Body of pancreas (tissue), 4 donors: ENCODE measurements around the gene PHF13. TPM values are rescaled to one million over a fixed set of nuclear protein-coding genes. Genes with fewer than 3 reads are reported as not detected.

Experiments used
- ATAC-seq: fragments of 150-250 bp; one replicate; pipeline ENCODE4 v1.9.1; 2016
- DNase-seq, 4 donors: peaks; one replicate each; pipeline ENCODE4 v3.0.0-alpha.2; 2019
- H3K27ac ChIP-seq, 4 donors: fragments of 200-600 bp; sonication (generic); 1 replicate in 3 of 4; 2 replicates in 1 of 4; pipeline versions ENCODE4 v1.5.1 to v1.6.1; 2016 to 2019; ENCODE audit warnings: mild to moderate bottlenecking in 1 of 4, mixed read lengths in 1 of 4, moderate library complexity in 1 of 4
- H3K27me3 ChIP-seq, 2 donors: fragments of 200-600 bp; sonication (generic); one replicate each; pipeline ENCODE4 v1.6.0; 2016; ENCODE audit warnings: mild to moderate bottlenecking in 1 of 2
- H3K36me3 ChIP-seq, 2 donors: fragments of 200-600 bp; sonication (generic); replicated peaks in 1 of 2; 2 replicates each; pipeline ENCODE4 v1.5.1; 2016; ENCODE audit warnings: low read depth in 2 of 2; ENCODE audit not compliant: insufficient read depth in 1 of 2
- H3K4me1 ChIP-seq: fragments of 200-600 bp; sonication (generic); one replicate; pipeline ENCODE4 v1.6.0; 2016
- H3K4me3 ChIP-seq, 2 donors: fragments of 200-600 bp; sonication (generic); 1 replicate in 1 of 2; 2 replicates in 1 of 2; pipeline ENCODE4 v1.5.1; 2016 to 2019
- H3K9me3 ChIP-seq, 3 donors: fragments of 200-600 bp; sonication (generic); 1 replicate in 2 of 3; 2 replicates in 1 of 3; pipeline ENCODE4 v1.5.1; 2016
- CTCF ChIP-seq, 7 experiments: fragments of 450-650 bp in 4 of 7; fragments of 200-600 bp in 3 of 7; sonication (generic) in 3 of 7; IDR thresholded peaks; one replicate each; pipeline ENCODE4 v1.5.1; 2016 to 2019; ENCODE audit warnings: antibody characterized with exemption in 7 of 7
- POLR2A ChIP-seq, 3 donors: fragments of 450-650 bp; IDR thresholded peaks; one replicate each; pipeline ENCODE4 v1.6.1; 2016; ENCODE audit warnings: antibody characterized with exemption in 3 of 3, mild to moderate bottlenecking in 2 of 3
- WGBS, 2 donors: methylation state at CpG; one replicate each; pipeline ENCODE4 v1.1.5; 2017; 5-methylcytosine and 5-hydroxymethylcytosine counted together
- intact Hi-C: fragments of 100-400 bp; cut with DNase I; formaldehyde crosslinking; loops from one replicate; pipeline ENCODE4 v1.15.1; 2023
- total RNA-seq, 2 donors: library from RNA; depleted of rRNA; stranded (reverse); fragments of >200 nt; gene quantifications; one replicate each; pipeline ENCODE4 v1.1.0, GENCODE V29; 2016

PHF13 gene
- total RNA-seq, 2 donors from 2014 or later: 6.2 to 9.6 TPM

DNA sequence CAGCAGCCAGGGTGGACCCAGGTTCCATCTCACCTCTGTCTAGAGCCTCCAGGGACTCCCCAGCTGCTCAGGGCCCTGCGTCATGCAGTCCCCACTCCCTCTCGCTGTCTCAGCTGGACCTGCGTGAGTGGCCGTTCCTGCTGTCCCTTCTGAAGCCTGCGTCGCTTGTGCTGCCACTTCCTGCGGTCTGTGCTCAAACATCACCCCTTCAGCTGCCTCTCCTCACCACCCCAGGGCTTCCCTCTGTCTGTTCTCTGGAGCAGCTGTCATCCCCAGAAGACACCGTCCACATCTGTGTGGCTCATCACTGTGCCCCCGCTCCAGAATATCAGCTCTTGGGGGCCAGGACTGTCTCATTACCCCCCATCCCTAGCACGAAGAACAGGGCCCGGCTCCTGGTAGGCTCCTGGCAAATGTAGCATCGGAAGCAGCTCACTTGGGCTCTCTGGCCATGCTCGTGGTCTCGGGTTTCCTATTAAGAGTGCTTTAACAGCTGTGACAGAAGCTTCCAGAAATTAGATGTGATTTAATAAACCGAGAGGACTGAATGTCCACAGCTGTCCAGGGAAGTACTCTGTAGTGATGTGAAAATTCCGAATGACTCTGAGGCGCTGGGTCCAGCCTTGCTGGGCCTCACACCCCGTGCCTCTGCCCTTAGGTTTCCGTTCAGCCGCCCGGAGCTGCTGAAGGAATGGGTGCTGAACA, 14.5 kb downstream of the PHF13 start:
- Histone ChIP-seq H3K27me3 (no peaks in the 10 kb centered on the region), H3K9me3 (no peaks in the 10 kb centered on the region), H3K27ac (no peak overlapping the region), H3K36me3 (peaks cover 1 to 3% of the 10 kb centered on the region in 2 donors), H3K4me1 (peaks cover 27% of the 10 kb centered on the region), H3K4me3 (no peak overlapping the region)
- TF ChIP-seq POLR2A (IDR thresholded peaks at IDR 0.05) (no peak), CTCF (IDR thresholded peaks at IDR 0.05) (no peak)
- DNase-seq (no peak), ATAC-seq (no peak)
- WGBS, 2 donors: 90 to 92% methylated on average over 17 to 21 of the region's 21 CpGs
- intact Hi-C loops: no loop called here

DNA sequence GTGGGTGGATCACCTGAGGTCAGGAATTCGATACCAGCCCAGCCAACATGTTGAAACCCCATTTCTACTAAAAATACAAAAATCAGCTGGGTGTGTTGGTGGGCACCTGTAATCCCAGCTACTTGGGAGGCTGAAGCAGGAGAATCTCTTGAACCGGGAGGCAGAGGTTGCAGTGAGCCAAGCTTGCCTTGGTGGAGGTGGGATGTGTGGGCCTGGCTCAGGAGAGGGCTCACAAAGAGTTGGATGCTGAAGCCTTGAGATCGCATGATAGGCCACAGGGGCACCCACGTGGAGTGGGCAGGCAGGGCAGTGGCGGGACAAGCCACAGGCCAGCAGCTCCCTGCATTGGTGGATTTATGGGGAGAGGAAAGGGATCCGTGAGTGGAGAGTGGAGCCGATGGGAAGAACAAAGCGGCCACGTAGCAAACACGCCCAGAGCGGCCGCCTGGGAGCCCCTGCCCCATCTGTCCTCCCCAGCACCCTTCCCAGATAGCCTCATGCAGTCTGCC, 15.5 kb downstream of the PHF13 start:
- intact Hi-C loops: no loop called here
- H3K27me3 ChIP-seq: no peaks in the 10 kb centered on the region
- DNase-seq: no peak
- H3K4me1 ChIP-seq: peaks cover 27% of the 10 kb centered on the region
- H3K9me3 ChIP-seq: no peaks in the 10 kb centered on the region
- TF ChIP-seq CTCF (IDR thresholded peaks at IDR 0.05) (no peak), POLR2A (IDR thresholded peaks at IDR 0.05) (no peak)
- H3K27ac ChIP-seq: no peak overlapping the region
- WGBS, 2 donors: 90 to 92% methylated on average over 12 of the region's 12 CpGs
- peaks cover 3 to 6% of the 10 kb centered on the region in 2 donors for H3K36me3 ChIP-seq
- ATAC-seq: no peak
- H3K4me3 ChIP-seq: no peak overlapping the region

DNA sequence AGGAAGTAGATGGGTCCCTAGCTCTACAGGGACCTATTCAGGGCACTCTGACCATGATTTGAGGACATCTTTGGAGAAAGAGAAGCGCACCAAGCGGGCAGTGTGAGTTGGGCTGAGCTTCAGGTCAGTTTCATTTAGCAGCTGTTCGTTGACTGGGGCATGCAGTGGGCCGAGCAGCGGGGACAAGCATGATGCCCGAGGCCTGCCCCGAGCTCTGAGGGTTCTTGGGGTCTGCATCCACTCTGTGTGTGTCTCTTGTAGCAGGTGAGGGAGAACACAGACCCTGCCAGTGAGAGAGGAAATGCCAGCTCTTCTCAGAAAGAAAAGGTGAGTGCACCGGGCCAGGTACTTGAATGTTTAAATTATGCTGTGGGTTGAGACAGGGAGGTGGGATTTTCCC, 16.5 kb downstream of the PHF13 start:
- Histone ChIP-seq H3K27ac (no peak overlapping the region), H3K9me3 (no peaks in the 10 kb centered on the region), H3K4me3 (no peak overlapping the region), H3K4me1 (peaks cover 29% of the 10 kb centered on the region), H3K27me3 (no peaks in the 10 kb centered on the region), H3K36me3 (peaks cover 3 to 6% of the 10 kb centered on the region in 2 donors)
- no peak for DNase-seq
- ATAC-seq: no peak
- intact Hi-C loops: no loop called here
- WGBS, 2 donors: 76 to 92% methylated on average over 8 of the region's 8 CpGs
- TF ChIP-seq CTCF (IDR thresholded peaks at IDR 0.05) (no peak), POLR2A (IDR thresholded peaks at IDR 0.05) (no peak)

DNA sequence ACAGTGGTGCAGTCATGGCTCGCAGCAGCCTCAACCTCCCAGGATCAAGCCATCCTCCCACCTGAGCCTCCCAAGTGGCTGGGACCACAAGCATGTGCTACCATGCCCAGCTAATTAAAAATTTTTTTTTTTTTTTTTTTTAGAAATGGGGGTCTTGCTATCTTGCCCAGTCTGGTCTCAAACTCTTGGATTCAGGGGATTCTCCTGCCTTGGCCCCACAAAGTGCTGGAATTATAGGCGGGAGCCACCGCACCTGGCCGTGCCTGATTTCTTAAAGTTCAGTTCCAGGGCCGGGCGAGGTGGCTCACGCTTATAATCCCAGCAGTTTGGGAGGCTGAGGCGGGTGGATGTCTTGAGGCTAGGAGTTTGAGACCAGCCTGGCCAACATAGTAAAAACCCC, 17.5 kb downstream of the PHF13 start:
- Histone ChIP-seq H3K9me3 (no peaks in the 10 kb centered on the region), H3K4me3 (no peak overlapping the region), H3K36me3 (peaks cover 3 to 6% of the 10 kb centered on the region in 2 donors), H3K27me3 (no peaks in the 10 kb centered on the region), H3K27ac (no peak overlapping the region), H3K4me1 (peaks cover 34% of the 10 kb centered on the region)
- intact Hi-C loops: no loop called here
- TF ChIP-seq CTCF (IDR thresholded peaks at IDR 0.05) (no peak), POLR2A (IDR thresholded peaks at IDR 0.05) (no peak)
- DNase-seq: no peak
- 87 to 96% methylated on average over 7 to 8 of the region's 8 CpGs for WGBS, 2 donors
- ATAC-seq: no peak
